ENCODE data around the gene ELOVL1.

The ELOVL1 gene

DNA sequence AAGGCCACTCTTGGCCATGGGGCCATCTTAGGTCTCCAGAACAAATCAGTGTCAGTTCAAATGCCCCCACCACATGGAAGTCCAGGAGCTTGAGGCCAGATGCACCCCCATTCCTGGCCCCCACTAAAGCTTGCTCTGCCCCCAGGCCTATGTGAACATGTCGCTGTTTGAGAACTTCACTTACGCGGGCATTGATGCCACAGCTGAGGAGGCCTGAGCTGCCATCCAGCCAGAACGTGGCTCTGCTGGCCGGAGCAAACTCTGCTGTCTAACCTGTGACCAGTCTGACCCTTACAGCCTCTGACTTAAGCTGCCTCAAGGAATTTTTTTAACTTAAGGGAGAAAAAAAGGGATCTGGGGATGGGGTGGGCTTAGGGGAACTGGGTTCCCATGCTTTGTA, 45.3 kb downstream of the ELOVL1 start:
- no peak for DNase-seq

- DNase-seq, result no peak
Measured at GRCh38 chr1:43321331-43321891, 46.4 kb downstream of the ELOVL1 start.

GRCh38 chr1:43319766-43320165, 48.0 kb downstream of the ELOVL1 start:
- no peak for DNase-seq

DNA sequence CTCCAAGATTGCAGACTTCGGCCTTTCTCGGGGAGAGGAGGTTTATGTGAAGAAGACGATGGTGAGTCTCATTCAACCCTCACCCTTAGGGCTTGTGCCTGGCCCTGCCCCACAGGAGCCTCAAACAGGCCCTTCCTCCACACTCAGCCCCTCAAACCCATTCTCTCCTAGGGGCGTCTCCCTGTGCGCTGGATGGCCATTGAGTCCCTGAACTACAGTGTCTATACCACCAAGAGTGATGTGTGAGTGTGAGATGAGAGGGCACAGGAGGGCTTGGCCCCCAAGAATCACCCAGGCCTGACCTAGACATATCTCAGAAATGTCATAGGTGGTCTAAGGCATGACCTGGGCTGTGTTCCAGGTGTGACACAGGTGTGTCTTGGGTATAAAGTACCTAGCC, 48.5 kb downstream of the ELOVL1 start:
- no peak for DNase-seq

DNA sequence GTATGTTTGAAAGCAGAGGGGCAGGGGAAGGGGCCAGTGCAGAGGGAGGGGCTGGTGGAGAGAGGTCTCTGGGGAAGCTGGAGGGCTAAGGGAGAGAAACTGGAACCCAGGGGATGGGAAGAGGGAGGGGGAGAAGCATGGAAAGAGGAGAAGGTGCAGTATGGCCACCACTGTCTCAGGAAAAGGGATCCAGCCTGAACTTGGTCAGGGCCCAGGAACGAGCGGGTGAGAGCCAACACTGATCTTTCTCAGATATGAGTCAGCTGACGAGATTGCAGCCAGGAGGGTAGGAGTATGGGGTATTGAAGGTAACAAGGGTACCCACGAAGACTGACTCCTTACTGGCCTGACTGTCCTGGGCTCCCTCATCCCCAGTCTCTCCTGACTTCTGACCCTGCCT, 49.0 kb downstream of the ELOVL1 start:
- no peak for DNase-seq

- DNase-seq, result peak in 1 of 2 experiments; percentile 26
Measured at GRCh38 chr1:43317817-43318471, 49.9 kb downstream of the ELOVL1 start.

- no peak for DNase-seq
Measured at GRCh38 chr1:43316738-43317520, 50.9 kb downstream of the ELOVL1 start.

- DNase-seq, result no peak
Measured at GRCh38 chr1:43315963-43316737, 51.7 kb downstream of the ELOVL1 start.

DNA sequence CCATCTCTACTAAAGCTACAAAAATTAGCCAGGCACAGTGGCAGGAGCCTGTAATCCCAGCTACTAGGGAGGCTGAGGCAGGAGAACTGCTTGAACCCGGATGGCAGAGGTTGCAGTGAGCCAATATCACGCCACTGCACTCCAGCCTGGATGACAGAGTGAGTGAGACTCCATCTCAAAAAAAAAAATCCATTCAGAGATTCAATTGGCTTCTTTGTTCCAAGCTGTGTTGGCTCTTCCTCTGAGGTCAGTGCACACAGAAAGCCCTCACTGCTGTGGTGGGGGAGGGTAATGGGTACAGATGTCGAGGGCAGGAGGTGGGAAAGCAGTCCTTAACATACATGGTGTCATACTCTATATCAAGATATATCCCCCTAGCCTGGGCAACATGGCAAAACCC, 52.3 kb downstream of the ELOVL1 start:
- no peak for DNase-seq

DNA sequence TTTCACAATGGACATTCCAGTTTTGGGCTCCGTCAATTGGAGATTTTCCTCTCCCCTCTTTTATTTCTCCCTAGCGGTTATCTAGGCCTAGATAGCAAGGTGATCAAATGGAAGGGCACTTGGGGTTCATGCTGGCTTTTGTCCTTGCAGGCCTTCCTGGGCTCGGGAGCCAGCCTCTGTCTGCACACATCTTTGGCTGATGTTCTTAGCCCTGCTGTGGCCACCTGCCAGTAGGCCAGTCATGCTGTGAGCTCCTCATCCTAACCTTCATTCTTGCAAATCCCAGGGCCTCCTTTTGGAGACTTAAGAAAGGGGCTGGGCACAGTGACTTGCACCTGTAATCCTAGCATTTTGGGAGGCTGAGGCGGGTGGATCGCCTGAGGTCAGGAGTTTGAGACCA, 53.6 kb downstream of the ELOVL1 start:
- DNase-seq, result no peak

DNA sequence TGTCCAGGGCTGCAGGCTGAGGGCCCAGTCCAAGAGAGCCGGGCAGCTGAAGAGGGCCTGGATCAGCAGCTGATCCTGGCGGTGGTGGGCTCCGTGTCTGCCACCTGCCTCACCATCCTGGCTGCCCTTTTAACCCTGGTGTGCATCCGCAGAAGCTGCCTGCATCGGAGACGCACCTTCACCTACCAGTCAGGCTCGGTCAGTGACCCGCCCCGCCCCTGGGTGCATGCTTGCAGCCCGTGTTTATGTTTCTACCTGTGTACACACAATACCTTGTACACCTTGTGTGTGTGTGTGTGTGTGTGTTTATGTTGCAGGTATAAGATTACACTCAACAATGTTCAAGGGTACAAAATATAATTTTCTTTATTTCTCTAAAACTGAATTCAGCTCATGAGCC, 54.0 kb downstream of the ELOVL1 start:
- no peak for DNase-seq
